Stimulated activated CD4-positive, alpha-beta T cell treated with anti-CD3 and anti-CD28 coated beads, Interleukin-1b, Interleukin-23, amount 100 ng/mL, for 48 hours (primary cell): ENCODE data around the gene POTEI.
"Not testable (repeated sequence)": the region's sequence is repeated elsewhere in the genome, so short reads cannot be mapped to it uniquely, and the experiment has no call there.

Experiments
- DNase-seq: peaks from one replicate; pipeline ENCODE4 v3.0.0-alpha.2; 2020

The POTEI gene

GRCh38 chr2:130454712-130455083 is 54.4 kb downstream of the POTEI start:
- not testable (repeated sequence) for DNase-seq

- not testable (repeated sequence) for DNase-seq
Measured at GRCh38 chr2:130453955-130454711, 55.0 kb downstream of the POTEI start.

GRCh38 chr2:130452897-130453296 is 56.2 kb downstream of the POTEI start:
- not testable (repeated sequence) for DNase-seq

- DNase-seq: not testable (repeated sequence)
Measured at GRCh38 chr2:130451823-130452222, 57.3 kb downstream of the POTEI start.

GRCh38 chr2:130451278-130451677 is 57.9 kb downstream of the POTEI start:
- DNase-seq: not testable (repeated sequence)

GRCh38 chr2:130450366-130450765 is 58.8 kb downstream of the POTEI start:
- not testable (repeated sequence) for DNase-seq

GRCh38 chr2:130427631-130428030 is 81.5 kb downstream of the POTEI start:
- peak; percentile 3 for DNase-seq

GRCh38 chr2:130418845-130419244 is 90.3 kb downstream of the POTEI start:
- not testable (repeated sequence) for DNase-seq

GRCh38 chr2:130416693-130417092 is 92.4 kb downstream of the POTEI start:
- DNase-seq: peak; percentile 16
